A549 (cell line): Measurements from ENCODE around the gene PDHX.
A peak's percentile ranks its signal among the peaks of the same experiment; 100 is the strongest.

Experiments
- CTCF ChIP-seq: fragments of >200 bp; sonication (Bioruptor Twin); formaldehyde crosslinking; IDR thresholded peaks from 3 replicates; pipeline ENCODE4 v1.5.1; 2016
- FOSL2 ChIP-seq, 2 experiments: fragments of 450-650 bp in 1 of 2; fragments of >200 bp in 1 of 2; sonication (Bioruptor Twin) in 1 of 2; formaldehyde crosslinking; IDR thresholded peaks; 2 replicates each; pipeline versions ENCODE4 v1.5.0 to v1.6.1; 2016 to 2020; ENCODE audit warnings: mild to moderate bottlenecking in 1 of 2, moderate library complexity in 1 of 2
- HOXB13 ChIP-seq: fragments of 250-450 bp; sonication (Bioruptor Pico); IDR thresholded peaks from 2 replicates; pipeline ENCODE4 v1.5.0; 2020; ENCODE audit warnings: low read depth, mild to moderate bottlenecking, moderate library complexity
- JUN ChIP-seq, 2 experiments: fragments of >200 bp; sonication (Bioruptor Twin); formaldehyde crosslinking; IDR thresholded peaks; 2 replicates in 1 of 2; 3 replicates in 1 of 2; pipeline ENCODE4 v1.6.1; 2016 to 2017
- MAFK ChIP-seq: fragments of 450-650 bp; IDR thresholded peaks from 2 replicates; pipeline ENCODE4 v1.6.1; 2014; ENCODE audit not compliant: partially characterized antibody
- MAX ChIP-seq: IDR thresholded peaks from 2 replicates; pipeline ENCODE4 v1.6.1; 2012
- POLR2A ChIP-seq: IDR thresholded peaks from 2 replicates; pipeline ENCODE4 v1.6.1; 2012; ENCODE audit warnings: mild to moderate bottlenecking, low read length
- RAD21 ChIP-seq, 2 experiments: fragments of >200 bp in 1 of 2; sonication (Bioruptor Twin) in 1 of 2; formaldehyde crosslinking in 1 of 2; IDR thresholded peaks in 1 of 2; conservative IDR thresholded peaks in 1 of 2; 2 replicates in 1 of 2; 3 replicates in 1 of 2; pipeline ENCODE4 v1.6.1; 2012 to 2018; ENCODE audit warnings: inconsistent platforms in 1 of 2
- REST ChIP-seq: fragments of 200-600 bp; sonication (generic); IDR thresholded peaks from 2 replicates; pipeline ENCODE4 v1.6.1; 2016; ENCODE audit warnings: antibody characterized with exemption, mild to moderate bottlenecking, moderate library complexity
- RFX5 ChIP-seq: fragments of 450-650 bp; IDR thresholded peaks from 2 replicates; pipeline ENCODE4 v1.7.1; 2014; ENCODE audit warnings: antibody characterized with exemption, mild to moderate bottlenecking, moderate library complexity
- RNF2 ChIP-seq: fragments of 200-600 bp; sonication (generic); IDR thresholded peaks from 2 replicates; pipeline ENCODE4 v1.6.1; 2016; ENCODE audit warnings: low read depth, mild to moderate bottlenecking, antibody characterized with exemption, moderate library complexity, borderline replicate concordance
- ZFP36 ChIP-seq: fragments of 450-650 bp; IDR thresholded peaks from 2 replicates; pipeline ENCODE4 v1.6.1; 2014; ENCODE audit warnings: borderline replicate concordance; ENCODE audit not compliant: partially characterized antibody

GRCh38 chr11:34940026-34940677 is 23.7 kb downstream of the PDHX start:
- TF ChIP-seq POLR2A (no peak), CTCF (peak; percentile 20; the same call in 1 of the 3 replicates), JUN (IDR thresholded peaks at IDR 0.05) (no peak), MAFK (no peak), FOSL2 (IDR thresholded peaks at IDR 0.05) (no peak), FOSL2 (CRISPR knock-in tag; IDR thresholded peaks at IDR 0.05) (no peak), REST (no peak), ZFP36 (no peak), HOXB13 (CRISPR knock-in tag) (no peak), MAX (no peak), RNF2 (no peak), RAD21 (conservative IDR thresholded peaks at IDR 0.05 in 1 of 2, IDR thresholded peaks at IDR 0.05 in 1 of 2) (peak; percentile 27 to 32; a peak in 2 of 5 replicates), RFX5 (no peak)
